Lower leg skin (tissue), 4 donors: ENCODE measurements around the gene CCDC116. TPM values are rescaled to one million over a fixed set of nuclear protein-coding genes. Genes with fewer than 3 reads are reported as not detected.

Experiments
- DNase-seq, 2 donors: peaks; one replicate each; pipeline ENCODE4 v3.0.0-alpha.2; 2019; ENCODE audit warnings: low spot score in 2 of 2
- H3K4me3 ChIP-seq: fragments of 200-600 bp; sonication (generic); 2 replicates; pipeline ENCODE4 v1.5.1; 2017; ENCODE audit warnings: mild to moderate bottlenecking, low read depth; ENCODE audit not compliant: poor library complexity, severe bottlenecking
- POLR2A ChIP-seq, 2 donors: fragments of 450-650 bp; IDR thresholded peaks; one replicate each; pipeline ENCODE4 v1.6.1; 2016 to 2017; ENCODE audit warnings: antibody characterized with exemption in 2 of 2, mild to moderate bottlenecking in 1 of 2, moderate library complexity in 1 of 2
- WGBS, 2 donors: methylation state at CpG; one replicate each; pipeline ENCODE4 v1.1.5; 2018; 5-methylcytosine and 5-hydroxymethylcytosine counted together
- intact Hi-C: fragments of 100-400 bp; cut with DNase I; formaldehyde crosslinking; loops from one replicate; pipeline ENCODE4 v1.15.0; 2023; ENCODE audit warnings: low total_unique reads
- total RNA-seq, 4 donors: library from RNA; depleted of rRNA; stranded (reverse); fragments of >200 nt; gene quantifications; one replicate each; pipeline ENCODE4 v1.1.0, GENCODE V29; 2016
- TF ChIP-seq, protein P1 (sequence below), 3 donors: fragments of 450-650 bp; IDR thresholded peaks; one replicate each; pipeline ENCODE4 v1.5.1; 2016; ENCODE audit warnings: antibody characterized with exemption in 3 of 3, mild to moderate bottlenecking in 3 of 3, moderate library complexity in 2 of 3

The CCDC116 gene
- total RNA-seq, 4 donors from 2014 or later = 0.23 to 0.49 TPM; not detected in 2

DNA sequence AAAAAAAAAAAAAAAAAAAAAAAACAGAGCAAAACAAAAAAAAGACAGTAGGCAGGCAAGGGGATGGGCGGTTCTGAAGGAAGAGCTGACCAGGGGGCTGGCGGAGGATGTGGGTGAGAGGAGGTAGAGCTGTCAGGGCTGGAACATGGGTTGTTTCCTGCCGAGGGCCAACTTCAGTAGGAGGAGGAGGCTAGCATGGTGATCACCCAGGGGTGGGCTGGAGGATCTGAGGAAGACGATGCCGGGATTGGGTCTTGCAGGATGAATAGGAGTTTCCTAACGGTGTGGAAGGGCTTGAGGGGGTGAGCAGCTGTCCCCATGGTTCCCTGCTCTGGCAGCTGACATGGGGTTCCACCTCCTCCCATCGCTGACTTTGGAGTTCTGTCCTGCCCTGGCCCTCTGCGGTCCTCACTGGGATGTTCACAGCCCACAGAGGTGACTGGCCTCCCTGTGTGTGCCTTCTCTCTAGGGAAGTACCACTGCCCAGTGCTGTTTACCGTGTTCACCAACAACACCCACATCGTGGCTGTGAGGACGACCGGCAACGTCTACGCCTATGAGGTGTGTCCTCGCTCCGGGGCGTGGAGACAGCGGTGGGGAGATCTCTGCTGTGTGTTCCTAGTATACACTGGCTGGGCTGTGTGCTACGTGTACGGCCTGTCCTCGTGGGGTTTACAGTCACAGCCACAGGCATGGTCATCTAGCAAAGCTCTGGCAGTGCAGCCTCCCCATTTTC, 48.4 kb downstream of the CCDC116 start:
- DNase-seq = no peak
- TF ChIP-seq POLR2A (IDR thresholded peaks at IDR 0.05) = no peak
- TF ChIP-seq, protein P1, sequence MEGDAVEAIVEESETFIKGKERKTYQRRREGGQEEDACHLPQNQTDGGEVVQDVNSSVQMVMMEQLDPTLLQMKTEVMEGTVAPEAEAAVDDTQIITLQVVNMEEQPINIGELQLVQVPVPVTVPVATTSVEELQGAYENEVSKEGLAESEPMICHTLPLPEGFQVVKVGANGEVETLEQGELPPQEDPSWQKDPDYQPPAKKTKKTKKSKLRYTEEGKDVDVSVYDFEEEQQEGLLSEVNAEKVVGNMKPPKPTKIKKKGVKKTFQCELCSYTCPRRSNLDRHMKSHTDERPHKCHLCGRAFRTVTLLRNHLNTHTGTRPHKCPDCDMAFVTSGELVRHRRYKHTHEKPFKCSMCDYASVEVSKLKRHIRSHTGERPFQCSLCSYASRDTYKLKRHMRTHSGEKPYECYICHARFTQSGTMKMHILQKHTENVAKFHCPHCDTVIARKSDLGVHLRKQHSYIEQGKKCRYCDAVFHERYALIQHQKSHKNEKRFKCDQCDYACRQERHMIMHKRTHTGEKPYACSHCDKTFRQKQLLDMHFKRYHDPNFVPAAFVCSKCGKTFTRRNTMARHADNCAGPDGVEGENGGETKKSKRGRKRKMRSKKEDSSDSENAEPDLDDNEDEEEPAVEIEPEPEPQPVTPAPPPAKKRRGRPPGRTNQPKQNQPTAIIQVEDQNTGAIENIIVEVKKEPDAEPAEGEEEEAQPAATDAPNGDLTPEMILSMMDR (IDR thresholded peaks at IDR 0.05) = no peak
- intact Hi-C loops = no loop called here
- WGBS, 2 donors = 89 to 92% methylated on average over 19 to 21 of the region's 21 CpGs
- no peak overlapping the region for H3K4me3 ChIP-seq

DNA sequence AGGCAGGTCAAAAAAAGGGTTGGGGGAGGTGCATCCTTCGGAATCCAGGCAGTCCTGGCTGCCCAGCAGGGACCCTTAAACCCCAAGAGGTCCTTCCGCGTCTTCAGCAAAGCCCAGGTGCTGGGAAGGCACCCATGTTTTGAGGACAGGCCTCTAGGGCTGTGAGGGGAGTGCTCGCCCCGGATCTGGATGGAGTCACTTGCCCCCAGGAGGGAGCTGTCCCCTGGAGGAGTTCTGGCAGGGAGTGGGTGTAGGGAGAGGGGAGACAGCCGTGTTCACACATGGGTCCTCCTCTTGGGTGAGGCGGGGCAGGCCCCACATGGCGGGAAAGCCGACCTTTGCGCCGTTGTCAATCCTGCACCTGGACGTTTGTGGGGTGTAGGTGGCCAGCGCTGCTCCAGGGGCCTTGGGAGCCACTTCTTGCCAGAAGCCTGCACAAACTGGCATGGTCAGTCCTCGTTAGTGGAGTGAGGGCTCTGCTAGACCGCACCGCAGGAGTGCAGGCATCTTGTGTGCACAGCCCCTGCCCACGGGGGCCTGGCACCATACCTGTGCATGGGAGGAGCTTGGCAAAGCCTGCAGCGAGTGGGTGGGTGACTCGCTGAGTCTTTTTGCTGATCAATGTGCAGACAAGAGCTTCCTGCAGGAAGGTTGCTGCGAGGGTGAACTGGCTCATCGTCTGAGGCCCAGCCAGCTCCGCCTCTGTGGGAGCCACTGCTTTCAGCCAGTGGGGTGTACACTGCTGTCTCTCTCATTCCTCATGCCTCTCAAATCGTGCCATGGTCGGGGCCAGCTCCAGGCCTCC, 49.2 kb downstream of the CCDC116 start:
- intact Hi-C loops = no loop called here
- TF ChIP-seq, protein P1 (IDR thresholded peaks at IDR 0.05) = no peak
- no peak for TF ChIP-seq POLR2A (IDR thresholded peaks at IDR 0.05)
- H3K4me3 ChIP-seq = no peak overlapping the region
- 64 to 71% methylated on average over 13 to 16 of the region's 24 CpGs for WGBS, 2 donors
- DNase-seq = no peak

DNA sequence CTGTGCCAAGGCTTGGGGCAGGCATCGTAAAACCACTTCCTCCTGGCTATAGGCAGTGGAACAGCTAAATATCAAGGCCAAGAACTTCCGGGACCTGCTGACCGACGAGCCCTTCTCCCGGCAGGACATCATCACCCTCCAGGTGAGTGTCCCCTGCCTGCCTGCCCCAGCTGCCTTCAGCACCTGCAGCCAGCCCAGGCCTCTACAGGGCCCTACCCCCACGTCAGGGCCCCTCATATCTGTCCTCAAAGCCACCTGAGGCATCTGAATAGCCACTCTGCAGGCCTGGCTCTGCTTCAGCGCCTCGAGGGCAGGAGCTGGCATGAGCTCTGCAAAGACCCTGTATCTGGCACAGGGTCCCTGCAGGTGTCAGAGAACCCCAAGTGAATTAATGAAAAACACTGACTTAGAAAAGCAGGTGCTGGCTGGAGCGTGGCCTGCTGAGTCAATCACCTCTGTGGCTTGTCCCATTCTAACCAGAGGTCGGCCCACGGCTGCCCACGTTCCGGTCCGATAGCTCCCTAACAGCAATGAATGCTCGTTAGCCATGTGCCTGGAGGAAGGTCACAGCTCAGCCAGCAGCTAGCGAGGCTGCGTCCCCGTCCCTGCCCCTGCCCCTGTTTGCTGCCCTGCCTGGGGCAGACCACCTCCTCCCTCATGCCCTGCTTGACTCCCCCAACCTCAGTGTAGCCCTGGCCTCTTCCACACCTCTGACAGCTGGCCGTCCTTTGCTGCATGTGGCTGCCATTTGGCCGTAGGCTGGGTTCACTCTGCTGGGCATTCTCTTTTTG, 50.0 kb downstream of the CCDC116 start:
- TF ChIP-seq POLR2A (IDR thresholded peaks at IDR 0.05) = no peak
- TF ChIP-seq, protein P1 (IDR thresholded peaks at IDR 0.05) = no peak
- H3K4me3 ChIP-seq = no peak overlapping the region
- 89 to 91% methylated on average over 20 of the region's 20 CpGs for WGBS, 2 donors
- intact Hi-C loops = no loop called here
- no peak for DNase-seq

DNA sequence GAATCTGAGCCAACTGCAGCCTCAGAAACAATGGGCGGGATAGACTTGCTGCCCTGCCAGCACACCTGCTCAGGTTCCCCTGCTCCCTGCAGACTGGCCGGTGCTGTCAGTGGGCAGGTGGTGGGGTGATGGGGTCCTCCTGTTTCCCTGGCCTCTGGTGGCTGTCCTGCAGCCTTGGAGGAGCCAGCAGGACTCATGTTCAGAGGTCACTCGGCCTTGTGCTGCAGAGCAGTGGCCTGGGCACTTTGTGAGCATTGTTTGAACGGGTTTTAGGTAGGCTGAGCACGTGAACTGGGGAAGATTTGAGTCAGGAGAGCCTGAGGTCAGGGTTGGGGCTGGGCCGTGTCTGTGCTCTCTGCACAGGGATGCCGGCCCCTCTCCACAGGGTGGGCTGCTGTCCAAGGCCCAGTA, 50.8 kb downstream of the CCDC116 start:
- no peak for DNase-seq
- TF ChIP-seq POLR2A (IDR thresholded peaks at IDR 0.05) = no peak
- TF ChIP-seq, protein P1 (IDR thresholded peaks at IDR 0.05) = no peak
- WGBS, 2 donors = 86 to 99% methylated on average over 3 to 7 of the region's 7 CpGs
- no peak overlapping the region for H3K4me3 ChIP-seq
- intact Hi-C loops = no loop called here

DNA sequence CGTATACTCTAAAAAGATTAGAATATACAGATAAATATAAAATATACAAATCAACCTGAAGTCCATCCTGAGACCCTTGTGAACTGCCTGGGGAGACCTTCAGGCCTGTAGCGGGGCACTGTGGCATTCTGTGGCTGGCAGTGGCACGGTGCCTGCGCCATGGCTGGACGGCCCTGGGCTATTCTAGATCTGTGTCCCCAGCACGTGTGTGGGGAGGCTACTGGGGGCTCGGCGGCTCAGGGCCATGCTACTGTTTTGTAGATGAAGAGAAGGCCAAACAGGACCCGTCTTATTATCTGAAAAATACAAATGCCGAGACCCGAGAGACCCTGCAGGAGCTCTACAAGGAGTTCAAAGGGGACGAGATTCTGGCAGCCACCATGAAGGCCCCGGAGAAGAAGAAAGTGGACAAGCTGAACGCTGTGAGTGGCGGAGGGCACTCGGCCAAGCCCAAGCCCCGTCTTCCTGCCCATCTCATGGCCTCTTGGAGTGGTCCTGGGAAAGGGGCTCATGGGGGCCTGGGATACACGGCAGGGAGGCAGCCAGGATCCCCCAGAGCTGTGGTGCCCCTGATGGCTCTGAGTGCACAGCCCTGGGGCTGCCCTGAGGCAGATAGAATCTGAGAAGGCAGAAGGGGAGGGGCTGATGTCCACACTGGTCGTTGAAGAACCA, 52.1 kb downstream of the CCDC116 start:
- TF ChIP-seq, protein P1 (IDR thresholded peaks at IDR 0.05) = no peak
- no peak for TF ChIP-seq POLR2A (IDR thresholded peaks at IDR 0.05)
- DNase-seq = no peak
- intact Hi-C loops = no loop called here
- 91% methylated on average over 19 of the region's 19 CpGs for WGBS, 2 donors
- H3K4me3 ChIP-seq = no peak overlapping the region
